ENCODE data around the gene AKIRIN1.
"Not testable (repeated sequence)": the region's sequence is repeated elsewhere in the genome, so short reads cannot be mapped to it uniquely, and the experiment has no call there.

The AKIRIN1 gene

DNA sequence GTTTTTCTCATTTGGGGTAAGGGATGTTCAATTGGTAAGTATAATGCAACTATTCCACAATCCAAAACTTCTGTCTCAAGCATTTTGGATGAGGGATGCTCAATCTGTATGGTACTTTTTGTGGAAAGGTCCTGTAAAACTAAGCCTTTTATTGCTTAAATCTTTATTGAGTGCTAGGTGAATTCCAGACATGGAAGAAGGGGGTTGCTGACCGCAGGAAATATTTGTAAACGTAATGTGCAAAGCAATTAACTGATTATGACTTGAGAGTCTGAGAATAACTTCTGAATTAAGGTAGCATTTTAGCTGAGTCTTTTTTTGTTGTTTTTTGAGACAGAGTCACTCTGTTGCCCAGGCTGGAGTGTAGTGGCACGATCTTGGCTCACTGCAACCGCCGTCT is 3.1 kb downstream of the AKIRIN1 start:
- DNase-seq, result no peak

DNA sequence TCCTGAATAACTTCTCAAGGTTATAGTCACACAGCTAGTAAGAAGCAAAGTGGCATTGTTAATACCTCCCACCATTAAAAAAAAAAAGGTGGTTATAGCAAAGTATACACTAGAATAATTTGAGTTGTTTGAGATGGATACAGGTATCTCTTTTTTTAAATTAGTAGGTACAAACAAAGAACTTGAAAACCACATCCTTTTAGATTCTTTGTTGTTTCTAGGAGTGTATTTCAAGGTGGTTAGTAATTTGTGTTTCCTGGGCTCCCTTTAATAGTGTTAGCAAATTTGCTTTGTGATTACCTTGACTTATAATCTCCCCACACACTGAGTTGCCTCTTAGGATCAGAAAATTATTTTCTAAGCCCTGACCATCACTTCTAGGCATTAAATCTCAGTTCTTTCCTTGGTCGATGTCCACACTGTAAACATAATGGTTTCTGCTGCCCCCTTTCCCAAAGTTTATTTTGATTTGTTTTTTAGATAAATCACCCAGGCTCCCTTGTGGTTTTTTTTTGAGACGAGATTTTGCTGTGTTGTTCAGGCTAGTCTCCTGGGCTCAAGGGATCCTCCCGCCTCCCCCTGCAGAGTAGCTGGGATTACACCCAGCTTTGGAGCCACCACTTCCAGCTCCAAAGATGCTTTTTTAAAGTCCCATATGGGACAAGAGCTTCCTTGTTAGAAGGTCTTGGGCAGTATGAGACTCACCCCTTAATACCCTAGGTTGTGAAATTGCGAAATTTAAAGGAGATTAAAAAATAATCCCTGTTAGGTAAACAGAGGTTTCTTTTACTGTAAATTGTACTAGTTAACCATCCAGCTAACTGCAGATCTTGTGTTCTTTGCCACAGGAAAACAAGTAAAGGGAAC is 6.2 kb downstream of the AKIRIN1 start:
- DNase-seq, result no peak

DNA sequence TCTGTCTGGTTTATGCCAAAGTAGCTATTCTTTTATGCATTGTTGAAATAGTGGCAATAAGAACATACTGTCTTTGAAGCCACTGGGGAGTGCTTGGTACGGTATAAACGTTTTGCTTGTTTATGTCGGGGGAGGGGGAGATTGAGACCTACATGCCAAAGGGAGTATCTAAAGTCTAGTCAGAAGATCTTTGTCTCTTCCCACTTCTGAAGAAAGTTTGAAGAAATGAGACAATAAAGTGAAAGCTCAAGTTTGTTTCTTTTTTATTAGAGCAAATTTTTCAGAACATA is 6.8 kb downstream of the AKIRIN1 start:
- no peak for DNase-seq

DNA sequence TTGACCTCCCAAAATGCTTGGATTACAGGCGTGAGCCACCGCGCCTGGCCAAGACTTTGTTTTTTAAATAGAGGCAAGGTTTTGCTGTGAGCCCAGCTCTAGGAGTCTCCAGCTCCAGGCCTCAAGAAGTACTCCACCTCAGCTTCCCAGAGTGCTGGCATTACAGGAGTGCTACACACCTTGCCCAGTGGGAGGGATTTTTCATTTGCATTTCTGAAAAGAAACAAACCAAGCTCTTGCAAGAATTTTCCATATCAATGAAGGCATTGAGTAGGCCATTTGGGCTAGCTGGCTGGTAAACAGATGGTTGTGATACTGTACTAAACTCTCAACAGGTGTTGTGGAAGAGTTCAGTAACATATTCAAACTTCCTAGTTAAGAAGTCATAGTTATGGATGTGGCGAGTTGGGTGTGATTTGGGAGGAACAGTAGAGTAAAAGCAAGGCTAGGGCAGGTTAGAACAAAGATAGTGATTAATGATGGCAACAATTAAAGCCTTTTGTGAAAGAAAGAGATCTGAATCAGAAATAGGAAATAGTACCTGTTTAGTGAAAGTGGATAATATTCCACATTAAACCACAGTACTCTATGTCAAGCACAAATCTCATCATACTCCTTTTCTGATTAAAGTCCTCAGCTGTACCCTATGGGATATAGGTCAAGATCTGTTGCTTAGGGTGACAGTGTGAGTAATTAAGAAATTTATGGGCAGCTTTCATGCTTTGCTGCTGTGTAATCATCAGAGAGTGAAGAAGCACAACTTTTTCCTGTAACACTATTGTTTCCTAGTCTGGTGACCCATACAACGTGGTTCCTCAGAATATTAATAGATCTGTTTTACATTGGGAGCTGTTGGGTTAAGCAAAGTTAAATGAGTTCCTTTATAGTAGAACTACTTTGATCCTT is 10.7 kb downstream of the AKIRIN1 start:
- no peak for DNase-seq

DNA sequence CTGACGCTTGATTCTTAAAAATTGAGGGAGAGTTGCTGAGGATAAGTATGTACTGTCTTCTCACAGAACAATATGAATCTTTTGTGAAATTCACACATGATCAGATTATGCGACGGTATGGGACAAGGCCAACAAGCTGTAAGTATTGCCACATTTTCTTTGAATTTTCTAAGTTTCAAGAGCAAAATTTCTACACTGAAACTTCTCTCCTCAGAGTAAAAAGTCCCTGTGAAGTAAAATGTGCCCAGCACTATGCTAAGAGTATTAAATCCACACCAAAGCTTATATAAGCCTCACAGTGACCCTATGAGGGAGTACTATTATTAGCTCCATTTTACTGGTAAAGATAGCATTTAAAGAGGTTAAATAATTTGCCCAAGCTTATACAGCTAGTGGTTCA is 12.2 kb downstream of the AKIRIN1 start:
- no peak for DNase-seq

DNA sequence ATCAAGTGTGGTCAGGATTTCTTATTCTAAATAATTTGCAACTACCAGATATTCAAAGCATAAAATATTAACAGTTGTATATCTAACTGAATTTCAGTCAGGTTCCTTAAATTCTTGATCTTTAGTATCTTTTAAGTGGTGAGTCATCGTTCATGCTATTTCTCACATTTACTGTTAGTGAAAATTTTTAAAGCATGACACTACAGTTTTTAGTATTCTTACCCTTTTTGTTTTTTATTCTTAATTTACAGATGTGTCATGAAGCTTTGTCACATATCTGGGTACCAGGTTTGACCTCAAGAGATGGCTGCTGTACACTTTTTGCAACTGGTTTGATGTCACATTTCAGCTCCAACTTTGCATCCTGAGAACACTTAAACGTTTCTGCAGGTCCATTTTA is 12.7 kb downstream of the AKIRIN1 start:
- DNase-seq, result no peak

DNA sequence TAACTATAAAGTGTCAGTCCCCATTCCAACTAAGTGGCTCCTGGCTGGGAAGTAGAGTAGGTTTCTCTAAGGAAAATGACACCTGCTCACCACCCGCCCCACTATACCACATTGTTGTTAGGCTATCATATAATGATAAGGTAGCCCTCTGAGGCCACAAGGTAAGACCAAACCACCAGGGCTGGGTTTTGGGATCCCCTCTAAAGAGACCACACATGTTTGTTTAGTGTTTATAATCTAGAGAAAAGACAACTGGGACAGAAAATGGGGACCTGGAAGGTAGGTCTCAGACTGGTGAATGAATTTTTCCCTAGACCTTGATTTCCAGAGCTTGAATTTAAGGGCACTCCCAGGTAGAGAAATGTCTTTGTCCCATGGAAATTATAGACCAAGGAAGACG is 15.2 kb downstream of the AKIRIN1 start:
- DNase-seq, result no peak

DNA sequence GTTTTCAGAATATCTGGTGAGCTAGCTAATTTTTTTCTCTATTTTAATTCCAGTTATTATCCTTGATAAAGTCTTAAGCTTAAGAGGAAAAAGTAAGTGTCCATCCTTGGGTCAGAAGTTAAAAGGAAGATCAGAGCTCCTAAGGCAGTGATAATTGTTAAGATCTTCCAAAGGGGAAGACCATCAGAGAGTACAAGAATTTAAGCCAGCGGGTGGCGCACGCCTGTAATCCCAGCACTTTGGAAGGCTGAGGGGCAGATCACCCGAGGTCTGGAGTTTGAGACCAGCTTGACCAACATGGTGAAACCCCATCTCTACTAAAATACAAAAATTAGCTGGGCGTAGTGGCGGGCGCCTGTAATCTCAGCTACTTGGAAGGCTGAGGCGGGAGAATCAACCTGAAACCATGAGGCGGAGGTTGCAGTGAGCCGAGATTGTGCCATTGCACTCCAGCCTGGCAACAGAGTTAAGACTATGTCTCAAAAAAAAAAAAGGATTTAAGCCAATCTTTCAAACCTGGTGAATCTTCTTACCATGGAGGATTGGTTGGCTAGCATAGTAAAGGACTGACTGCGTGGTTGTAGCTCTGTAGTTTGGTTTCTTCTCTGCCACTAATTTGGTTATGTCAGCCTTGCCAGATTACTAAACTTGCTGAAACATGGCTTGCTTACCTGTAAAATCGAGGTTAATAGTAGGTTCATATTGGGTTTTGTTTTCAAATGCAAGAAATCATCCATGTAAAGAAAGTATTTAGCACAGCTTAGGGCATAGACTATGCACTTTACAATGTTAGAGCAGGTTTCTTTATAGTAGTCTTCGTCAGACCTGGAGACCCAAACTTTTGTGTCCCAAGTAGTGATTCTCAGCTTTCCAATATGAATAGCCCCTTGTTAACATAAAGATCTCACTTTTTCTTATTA is 15.9 kb downstream of the AKIRIN1 start:
- no peak for DNase-seq

DNA sequence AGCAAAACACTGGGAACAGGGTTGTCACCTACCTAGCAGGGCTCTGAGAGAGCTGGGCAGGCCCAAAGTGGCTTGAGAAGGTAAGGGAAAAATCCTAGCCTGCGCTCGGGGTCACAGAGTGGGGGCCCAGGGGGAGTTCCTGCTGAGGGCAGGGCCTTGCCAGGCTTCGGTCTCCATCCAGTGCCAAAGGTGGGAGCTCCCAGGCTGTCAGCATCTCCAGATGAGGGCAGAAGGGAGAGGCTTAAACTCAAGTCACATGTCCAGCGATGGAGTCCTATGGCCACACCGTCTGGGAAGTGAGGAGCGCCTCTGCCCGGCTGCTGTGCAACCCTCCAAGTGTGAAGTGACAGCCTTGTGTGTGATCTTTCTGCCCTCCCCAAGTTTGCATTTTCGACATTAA is 23.9 kb downstream of the AKIRIN1 start:
- DNase-seq, result not testable (repeated sequence)

DNA sequence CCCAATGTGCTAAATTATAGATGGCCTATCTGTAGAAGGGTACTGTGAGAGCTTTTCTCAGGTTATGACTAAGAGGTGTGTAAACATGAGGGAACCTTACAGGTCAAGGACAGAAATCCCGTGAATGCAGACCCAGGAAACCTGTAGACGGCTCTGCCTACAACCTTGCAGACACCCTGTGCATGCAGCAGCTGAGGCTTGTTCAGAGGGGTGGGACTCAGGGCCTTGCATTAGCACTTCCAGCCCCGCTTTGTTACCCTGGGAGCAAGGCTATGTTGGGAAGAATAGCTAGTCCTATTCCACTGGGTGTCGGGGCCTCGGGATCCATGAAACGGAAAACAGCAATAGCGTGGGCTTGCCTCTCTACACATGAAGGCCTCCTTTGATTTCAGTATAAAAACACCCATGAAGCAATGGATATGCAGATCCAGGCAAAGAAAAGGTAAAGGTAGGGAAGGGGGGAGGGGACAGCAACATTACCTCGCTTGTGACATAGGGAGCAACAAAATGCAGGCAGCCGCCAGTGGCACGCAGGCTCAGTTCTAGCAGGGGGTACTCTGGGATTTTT is 25.6 kb downstream of the AKIRIN1 start:
- DNase-seq, result no peak

DNA sequence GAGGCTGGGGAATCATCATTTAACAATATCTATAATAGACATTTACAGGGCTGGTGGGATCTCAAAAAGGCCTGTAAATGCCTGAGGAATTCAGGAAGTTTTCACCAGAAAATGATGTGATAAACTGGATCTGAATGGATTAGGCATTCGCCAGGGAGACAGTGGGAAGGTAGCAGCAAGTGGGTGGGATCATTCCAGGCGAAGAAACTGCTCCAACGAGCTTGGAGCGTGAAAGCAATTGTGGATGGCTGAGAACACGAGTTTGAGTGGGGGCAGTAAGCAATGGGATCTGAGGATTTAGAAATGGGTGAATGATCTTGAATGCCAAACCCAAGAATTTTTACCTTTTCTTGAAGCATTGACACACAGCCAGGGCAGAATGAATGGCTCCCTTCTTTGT is 26.2 kb downstream of the AKIRIN1 start:
- DNase-seq, result peak in 6 of 56 donors; percentile 3 to 17 (median 11)

DNA sequence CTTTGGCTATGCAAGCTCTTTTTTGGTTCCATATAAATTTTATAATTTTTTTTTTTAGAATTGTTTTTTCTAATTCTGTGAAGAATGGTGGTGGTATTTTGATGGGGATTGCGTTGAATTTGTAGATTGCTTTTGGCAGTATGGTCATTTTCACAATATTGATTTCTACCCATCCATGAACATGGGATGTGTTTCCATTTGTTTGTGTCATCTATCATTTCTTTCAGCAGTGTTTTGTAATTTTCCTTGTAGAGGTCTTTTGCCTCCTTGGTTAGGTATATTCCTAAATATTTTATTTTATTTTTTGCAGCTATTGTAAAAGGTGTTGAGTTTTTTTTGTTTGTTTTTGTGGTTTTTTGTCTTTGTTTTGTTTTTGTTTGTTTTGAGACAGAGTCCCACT is 29.4 kb downstream of the AKIRIN1 start:
- not testable (repeated sequence) for DNase-seq

DNA sequence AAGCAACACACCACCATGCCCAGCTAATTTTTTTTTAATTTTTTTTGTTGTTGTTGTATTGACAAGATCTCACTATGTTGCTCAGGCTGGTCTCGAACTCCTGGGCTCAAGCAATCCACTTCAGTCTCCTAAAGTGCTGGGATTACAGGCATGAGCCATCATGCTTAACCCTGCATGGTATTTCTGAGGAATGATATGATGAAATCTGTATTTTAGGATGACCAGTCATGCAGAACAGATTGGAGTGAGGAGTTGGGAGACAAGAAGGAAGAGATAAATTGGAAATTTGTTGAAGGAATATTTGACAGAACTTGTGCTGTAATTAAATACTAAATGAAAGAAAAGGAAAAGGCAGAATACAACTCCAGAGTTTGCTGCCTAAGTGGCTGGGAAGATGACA is 30.4 kb downstream of the AKIRIN1 start:
- DNase-seq, result no peak

DNA sequence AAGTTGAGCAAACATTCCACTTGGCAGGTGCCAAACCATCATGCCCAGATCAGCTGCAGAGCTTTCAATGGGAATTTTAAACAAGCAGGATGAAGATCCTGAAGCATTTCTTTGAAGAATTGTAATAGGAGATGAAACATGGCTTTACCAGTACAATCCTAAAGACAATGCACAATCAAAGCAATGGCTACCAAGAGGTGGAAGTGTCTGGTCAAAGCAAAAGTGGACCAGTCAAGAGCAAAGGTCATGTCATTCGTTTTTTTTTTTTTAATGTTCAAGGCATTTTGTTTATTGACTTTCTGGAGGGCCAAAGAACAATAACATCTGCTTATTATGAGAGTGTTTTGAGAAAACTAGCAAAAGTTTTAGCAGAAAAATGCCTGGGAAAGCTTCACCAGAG is 32.1 kb downstream of the AKIRIN1 start:
- no peak for DNase-seq

DNA sequence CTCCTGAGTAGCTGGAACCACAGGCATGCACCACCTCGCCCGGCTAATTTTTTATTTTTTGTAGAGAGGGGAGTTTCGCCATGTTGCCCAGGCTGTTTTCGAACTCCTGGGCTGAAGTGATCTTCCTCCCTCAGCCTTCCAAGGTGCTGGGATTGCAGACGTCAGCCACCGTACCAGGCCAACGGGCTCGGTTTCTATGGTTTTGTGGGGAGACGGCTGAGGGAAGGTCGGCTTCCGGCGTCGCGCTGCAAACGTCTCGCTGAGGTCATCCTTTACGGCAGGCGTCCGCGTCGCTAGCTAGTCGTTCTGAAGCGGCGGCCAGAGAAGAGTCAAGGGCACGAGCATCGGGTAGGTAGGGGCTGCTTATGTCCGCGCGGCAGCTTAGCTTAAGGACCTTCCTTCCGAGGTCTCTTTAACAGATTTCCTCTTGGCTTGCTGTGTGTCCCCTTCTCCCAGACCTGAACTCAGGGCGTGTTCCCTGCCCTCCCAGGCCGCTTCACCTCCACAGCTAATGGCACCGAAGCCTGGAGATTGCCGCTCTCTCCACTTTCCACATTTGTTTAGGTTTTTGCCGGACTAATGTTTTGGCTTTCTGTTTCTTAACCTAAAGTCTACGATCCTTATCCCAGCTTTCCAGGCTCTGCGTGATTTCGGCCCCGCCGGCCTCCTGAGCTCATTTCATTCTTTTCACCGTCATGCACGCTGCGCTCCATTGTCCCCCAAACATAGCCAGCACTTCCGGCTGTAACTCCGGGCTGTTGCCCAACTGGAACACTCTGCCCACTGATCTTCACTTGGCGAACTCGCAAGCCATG is 35.2 kb downstream of the AKIRIN1 start, which contains the start of gene NDUFS5:
Gene NDUFS5 (plus strand): TSS at position 300 of the 815 bp plus-strand sequence. CDS start 2,375 bp downstream, outside the sequence.
- DNase-seq, result peak in 55 of 56 donors; percentile 32 to 91 (median 82)

DNA sequence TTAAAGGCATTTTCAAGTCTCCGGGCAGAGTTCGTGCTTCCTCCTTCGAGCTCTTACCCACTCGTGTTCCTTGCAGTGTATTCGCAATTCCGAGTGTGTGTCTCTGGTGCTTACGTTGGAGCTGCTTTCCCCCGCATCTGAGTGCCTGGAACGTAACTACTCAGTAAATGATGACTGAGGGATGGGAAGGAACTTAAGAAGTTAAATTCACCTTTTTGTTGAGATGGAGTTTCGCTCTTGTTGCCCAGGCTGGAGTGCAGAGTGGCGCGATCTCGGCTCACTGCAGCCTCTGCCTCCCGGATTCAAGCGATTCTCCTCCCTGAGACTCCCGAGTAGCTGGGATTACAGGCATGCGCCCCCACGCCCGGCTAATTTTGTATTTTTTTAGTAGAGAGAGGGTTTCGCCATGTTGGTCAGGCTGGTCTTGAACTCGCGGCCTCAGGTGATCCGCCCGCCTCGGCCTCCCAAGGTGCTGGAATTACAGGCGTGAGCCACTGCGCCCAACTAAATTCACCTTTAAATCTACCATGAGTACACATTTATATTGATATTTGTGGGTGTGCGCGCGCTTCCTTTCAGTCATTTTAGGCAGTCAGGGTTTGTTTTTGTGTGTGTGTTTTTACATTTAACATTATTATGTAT is 35.9 kb downstream of the AKIRIN1 start:
- DNase-seq, result peak in 2 of 56 donors; percentile 7 to 48

DNA sequence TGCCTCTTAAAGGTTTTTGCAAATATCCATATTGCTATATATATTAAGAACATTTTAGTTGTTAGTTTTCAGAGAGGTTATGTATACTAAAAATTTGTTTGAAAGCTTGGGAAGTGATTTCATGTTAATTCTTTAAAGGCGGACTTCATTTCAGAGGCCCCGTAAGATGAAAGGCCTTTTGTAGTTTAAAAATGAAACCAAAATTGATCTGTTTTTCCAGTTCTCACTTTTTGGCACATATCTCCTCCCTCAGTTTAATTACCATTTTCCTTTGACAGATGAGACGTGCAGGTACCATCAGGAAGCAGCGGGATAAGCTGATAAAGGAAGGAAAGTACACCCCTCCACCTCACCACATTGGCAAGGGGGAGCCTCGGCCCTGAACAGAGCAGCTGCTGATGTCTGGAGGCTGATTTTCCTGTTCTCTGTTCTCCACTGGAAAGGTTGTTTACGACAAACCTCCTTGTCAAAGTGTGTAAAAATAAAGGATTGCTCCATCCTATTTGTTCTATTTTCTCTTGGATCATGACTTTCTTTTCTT is 43.1 kb downstream of the AKIRIN1 start:
- no peak for DNase-seq

DNA sequence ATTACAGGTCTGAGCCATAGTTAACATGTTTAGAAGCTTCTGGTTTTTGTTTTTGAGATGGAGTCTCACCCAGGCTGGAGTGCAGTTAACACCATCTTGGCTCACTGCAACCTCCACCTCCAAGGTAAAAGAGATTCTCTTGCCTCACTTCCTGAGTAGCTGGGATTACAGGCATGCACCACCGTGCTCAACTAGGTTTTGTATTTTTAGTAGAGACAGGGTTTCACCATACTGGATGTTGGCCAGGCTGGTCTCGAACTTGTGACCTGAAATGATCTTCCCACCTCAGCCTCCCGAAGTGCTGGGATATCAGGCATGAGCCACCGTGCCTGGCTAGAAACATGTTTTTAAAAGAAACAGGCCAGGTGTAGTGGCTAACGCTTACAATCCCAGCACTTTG is 45.6 kb downstream of the AKIRIN1 start:
- no peak for DNase-seq

DNA sequence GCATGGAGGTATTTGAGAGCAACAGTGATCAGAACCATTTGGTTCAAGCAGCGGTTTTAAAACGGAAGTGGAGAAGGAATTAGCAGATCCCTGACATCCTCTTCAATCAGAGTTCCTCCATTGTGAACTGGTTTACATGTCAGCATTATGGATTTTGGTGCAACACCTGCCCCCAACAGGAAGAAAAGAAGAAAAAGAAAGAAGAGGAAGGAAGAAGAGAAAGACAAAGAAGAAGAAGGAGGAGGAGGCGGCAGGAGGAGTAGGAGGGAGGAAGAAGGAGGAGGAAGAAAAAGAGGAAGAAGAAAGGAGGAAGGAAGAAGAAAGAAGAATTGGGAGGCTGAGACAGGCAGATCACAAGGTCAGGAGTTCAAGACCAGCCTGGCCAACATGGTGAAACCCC is 52.4 kb downstream of the AKIRIN1 start:
- DNase-seq, result no peak
